ENCODE results near the gene ELOA. TPM values are rescaled to one million over a fixed set of nuclear protein-coding genes. Genes with fewer than 3 reads are reported as not detected.
A peak's percentile ranks its signal among the peaks of the same experiment; 100 is the strongest.
"Not testable (repeated sequence)": the region's sequence is repeated elsewhere in the genome, so short reads cannot be mapped to it uniquely, and the experiment has no call there.

The ELOA gene
- polyA plus RNA-seq, 1 experiment: 21.5 TPM

- ChIA-PET CTCF (interaction anchor here (1.1 to 4.6 kb wide), 6 partner anchors 11 to 117 kb away, joined by 3 to 38 read pairs (median 8); no protein-coding TSS in a partner anchor), POLR2A (interaction anchor here (0.5 kb wide), 1 partner anchor 105 kb away, joined by 3 read pairs; no protein-coding TSS in a partner anchor)
- Histone ChIP-seq H3K36me3 (ENCODE audit: control insufficient read depth, insufficient read depth, low read length) (peaks cover 6% of the 10 kb centered on the region), H3K27me3 (ENCODE audit: control insufficient read depth, insufficient read depth, low read length) (no peaks in the 10 kb centered on the region), H3K4me3 (ENCODE audit: low read depth, low read length) (peak overlapping the region; percentile 75)
- no peak for DNase-seq (ENCODE audit: low read depth)
- no peak for TF ChIP-seq CTCF (IDR thresholded peaks at IDR 0.05; ENCODE audit: insufficient read depth, low read depth, low read length)
These were observed 56.5 kb downstream of the ELOA start for GRCh38 chr1:23799570-23800399.

- no peaks in the 10 kb centered on the region for H3K27me3 ChIP-seq (ENCODE audit: control insufficient read depth, insufficient read depth, low read length)
- ChIA-PET CTCF (interaction anchor here (1.0 to 4.6 kb wide), 6 partner anchors 10 to 116 kb away, joined by 3 to 38 read pairs (median 5); partner anchors contain the start of gene FUCA1), POLR2A (no interaction called here)
- TF ChIP-seq CTCF (IDR thresholded peaks at IDR 0.05; ENCODE audit: insufficient read depth, low read depth, low read length): no peak
- H3K4me3 ChIP-seq (ENCODE audit: low read depth, low read length): peak within 1 kb of the TSS; percentile 75
- peaks cover 6% of the 10 kb centered on the region for H3K36me3 ChIP-seq (ENCODE audit: control insufficient read depth, insufficient read depth, low read length)
- DNase-seq (ENCODE audit: low read depth): peak; percentile 60
These were observed 57.4 kb downstream of the ELOA start, which contains the start of gene GALE for GRCh38 chr1:23800400-23801337. Gene GALE (minus strand): TSS chr1:23800754. CDS start chr1:23799007, 1,747 bp downstream.

GRCh38 chr1:23801338-23801748 is 58.1 kb downstream of the ELOA start:
- Histone ChIP-seq H3K4me3 (ENCODE audit: low read depth, low read length) (peak overlapping the region; percentile 75), H3K27me3 (ENCODE audit: control insufficient read depth, insufficient read depth, low read length) (no peaks in the 10 kb centered on the region), H3K36me3 (ENCODE audit: control insufficient read depth, insufficient read depth, low read length) (peaks cover 4% of the 10 kb centered on the region)
- POLR2A ChIA-PET: no interaction called here
- CTCF ChIA-PET: interaction anchor here (1.0 to 4.6 kb wide), 6 partner anchors 9 to 115 kb away, joined by 3 to 38 read pairs (median 5); partner anchors contain the start of gene FUCA1
- no peak for DNase-seq (ENCODE audit: low read depth)
- no peak for TF ChIP-seq CTCF (IDR thresholded peaks at IDR 0.05; ENCODE audit: insufficient read depth, low read depth, low read length)

GRCh38 chr1:23801876-23802275 is 58.6 kb downstream of the ELOA start:
- Histone ChIP-seq H3K27me3 (ENCODE audit: control insufficient read depth, insufficient read depth, low read length) (no peaks in the 10 kb centered on the region), H3K4me3 (ENCODE audit: low read depth, low read length) (no peak overlapping the region), H3K36me3 (ENCODE audit: control insufficient read depth, insufficient read depth, low read length) (peaks cover 3% of the 10 kb centered on the region)
- DNase-seq (ENCODE audit: low read depth): no peak
- CTCF ChIA-PET: interaction anchor here (1.2 to 4.6 kb wide), 5 partner anchors 9 to 115 kb away, joined by 3 to 38 read pairs (median 6); partner anchors contain the start of gene FUCA1
- TF ChIP-seq CTCF (IDR thresholded peaks at IDR 0.05; ENCODE audit: insufficient read depth, low read depth, low read length): no peak
- POLR2A ChIA-PET: no interaction called here

GRCh38 chr1:23802809-23803342 is 59.6 kb downstream of the ELOA start:
- H3K36me3 ChIP-seq (ENCODE audit: control insufficient read depth, insufficient read depth, low read length); POLR2A ChIA-PET; H3K4me3 ChIP-seq (ENCODE audit: low read depth, low read length); DNase-seq (ENCODE audit: low read depth); H3K27me3 ChIP-seq (ENCODE audit: control insufficient read depth, insufficient read depth, low read length): not testable (repeated sequence)
- CTCF ChIA-PET: interaction anchor here (0.6 to 4.6 kb wide), 4 partner anchors 8 to 66 kb away, joined by 3 to 38 read pairs (median 5); partner anchors contain the start of gene FUCA1

All from BJ (cell line).